GM12872 (cell line): ENCODE data around the gene E2F1.

Experiments used
- CTCF ChIP-seq: IDR thresholded peaks from 3 replicates; pipeline ENCODE4 v1.5.1; 2011; ENCODE audit warnings: low read depth, mild to moderate bottlenecking, low read length, moderate library complexity; ENCODE audit not compliant: insufficient read depth

Gene E2F1

DNA sequence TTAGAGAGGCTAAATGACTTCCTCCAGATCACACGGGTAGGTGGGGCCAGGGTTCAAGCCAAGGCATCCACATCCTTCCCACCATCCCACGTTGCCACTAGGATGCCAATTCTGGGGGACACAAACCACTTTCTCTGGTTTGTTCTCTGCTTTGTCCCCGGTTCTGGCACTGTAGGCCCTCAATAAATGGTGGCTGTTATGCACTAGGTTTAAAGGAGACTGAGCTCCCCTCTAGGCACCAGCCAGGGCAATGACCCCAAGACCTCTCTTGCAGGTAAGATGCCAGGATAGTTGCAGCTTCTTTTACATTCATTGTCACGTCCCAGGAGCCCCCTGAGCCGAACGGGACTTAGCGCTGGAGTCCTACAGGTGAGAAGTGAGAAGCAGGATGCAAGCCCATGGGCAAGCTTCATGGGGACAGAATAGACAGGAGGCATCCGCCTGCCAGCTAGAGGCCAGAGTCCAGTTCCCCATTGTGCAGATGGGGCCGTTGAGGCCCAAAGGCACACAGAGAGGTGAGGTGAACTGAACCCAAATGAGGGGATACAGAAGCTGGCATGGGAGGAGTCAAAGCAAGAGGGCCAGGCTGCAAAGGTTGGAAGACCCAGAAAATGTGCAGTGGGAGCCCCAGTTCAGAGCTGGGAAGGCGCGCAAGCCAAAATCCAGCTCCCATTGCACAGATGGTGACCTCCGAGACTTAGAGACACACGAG, 33.2 kb upstream of the E2F1 start:
- TF ChIP-seq CTCF = no peak

DNA sequence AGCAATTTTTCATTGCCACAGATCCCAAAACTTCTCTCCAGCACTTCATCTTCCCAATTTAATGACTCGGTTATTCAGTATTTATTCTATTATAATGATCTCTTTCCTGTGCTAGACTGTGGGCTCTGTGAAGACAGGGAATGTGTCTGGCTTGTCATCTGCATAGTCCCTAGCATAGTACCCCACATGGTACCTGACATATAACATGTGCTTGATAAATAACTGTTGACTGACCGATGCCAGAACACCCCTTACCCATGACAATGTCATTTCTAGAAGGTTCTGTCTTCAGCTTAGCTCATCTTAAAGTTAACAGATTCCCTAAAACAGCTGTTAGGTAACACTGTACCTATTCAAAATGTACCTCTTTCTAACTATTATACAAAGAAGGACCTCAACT, 30.3 kb upstream of the E2F1 start:
- no peak for TF ChIP-seq CTCF

- TF ChIP-seq CTCF = no peak
Observed at GRCh38 chr20:33713865-33714367, 27.7 kb upstream of the E2F1 start.

DNA sequence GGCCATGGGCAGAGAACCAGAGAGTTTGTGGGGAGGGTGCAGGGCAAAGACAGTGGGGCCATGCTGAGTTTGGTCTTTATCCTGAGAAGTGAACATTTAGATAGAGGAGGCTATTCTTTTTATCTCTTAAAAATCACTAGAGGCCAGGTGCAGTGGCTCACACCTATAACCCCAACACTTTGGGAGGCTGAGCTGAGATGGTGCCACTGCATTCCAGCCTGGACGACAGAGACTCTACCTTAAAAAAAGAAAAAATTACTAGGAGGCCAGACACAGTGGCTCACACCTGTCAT, 25.2 kb upstream of the E2F1 start:
- no peak for TF ChIP-seq CTCF

GRCh38 chr20:33710681-33711445, 24.7 kb upstream of the E2F1 start:
- TF ChIP-seq CTCF = no peak

GRCh38 chr20:33709905-33710541, 23.8 kb upstream of the E2F1 start:
- no peak for TF ChIP-seq CTCF

DNA sequence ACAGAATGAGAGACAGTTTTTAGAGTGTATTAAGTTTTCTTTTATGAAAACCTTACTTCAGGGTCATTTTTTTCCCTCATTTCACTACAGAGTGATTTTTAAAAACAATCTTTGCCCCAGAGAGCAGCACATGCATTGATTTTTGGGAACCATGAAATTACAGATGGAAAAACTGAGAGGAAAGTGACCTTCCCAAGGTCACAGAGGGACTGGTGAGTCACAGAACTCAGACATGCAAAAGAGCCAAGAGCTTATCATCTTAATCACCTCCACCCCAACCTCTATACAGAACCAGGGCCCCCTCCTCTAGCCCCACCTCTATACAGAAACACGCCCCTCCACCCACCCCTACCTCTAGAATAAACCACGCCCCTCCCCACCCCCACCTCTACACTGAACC, 23.2 kb upstream of the E2F1 start:
- TF ChIP-seq CTCF = no peak
